Spleen (tissue), 11 donors: ENCODE measurements around the gene SOD1. TPM values are rescaled to one million over a fixed set of nuclear protein-coding genes. Genes with fewer than 3 reads are reported as not detected.
A peak's percentile ranks its signal among the peaks of the same experiment; 100 is the strongest.

Experiments
- DNase-seq: peaks from one replicate; pipeline ENCODE4 v3.0.0-alpha.2; 2020
- H3K27ac ChIP-seq, 8 donors: fragments of 200-600 bp; sonication (generic) in 7 of 8; 1 replicate in 4 of 8; 2 replicates in 4 of 8; pipeline versions ENCODE4 v1.5.0 to v1.8.0; 2016 to 2021; ENCODE audit warnings: inconsistent platforms in 4 of 8, mild to moderate bottlenecking in 4 of 8, moderate library complexity in 1 of 8
- H3K27me3 ChIP-seq, 7 donors: fragments of 200-600 bp; sonication (generic) in 6 of 7; replicated peaks in 1 of 7; 1 replicate in 4 of 7; 2 replicates in 3 of 7; pipeline versions ENCODE4 v1.5.0 to v1.8.0; 2016 to 2021; ENCODE audit warnings: inconsistent platforms in 3 of 7, mild to moderate bottlenecking in 1 of 7
- H3K36me3 ChIP-seq, 6 donors: fragments of 200-600 bp; sonication (generic) in 5 of 6; 1 replicate in 4 of 6; 2 replicates in 2 of 6; pipeline versions ENCODE4 v1.5.0 to v1.8.0; 2016 to 2021; ENCODE audit warnings: inconsistent platforms in 2 of 6
- H3K4me1 ChIP-seq, 6 donors: fragments of 200-600 bp; sonication (generic) in 5 of 6; 1 replicate in 3 of 6; 2 replicates in 3 of 6; pipeline versions ENCODE4 v1.5.0 to v1.8.0; 2016 to 2021; ENCODE audit warnings: inconsistent platforms in 3 of 6
- H3K4me3 ChIP-seq, 8 donors: fragments of 200-600 bp; sonication (generic) in 7 of 8; 1 replicate in 4 of 8; 2 replicates in 4 of 8; pipeline versions ENCODE4 v1.5.0 to v1.8.0; 2016 to 2021; ENCODE audit warnings: inconsistent platforms in 4 of 8, mild to moderate bottlenecking in 4 of 8, moderate library complexity in 2 of 8
- H3K9me3 ChIP-seq, 8 donors: fragments of 200-600 bp; sonication (generic) in 7 of 8; 1 replicate in 4 of 8; 2 replicates in 4 of 8; pipeline versions ENCODE4 v1.5.0 to v1.8.0; 2016 to 2021; ENCODE audit warnings: inconsistent platforms in 4 of 8
- POLR2A ChIP-seq, 3 donors: fragments of 450-650 bp; IDR thresholded peaks; one replicate each; pipeline ENCODE4 v1.5.1; 2017; ENCODE audit warnings: antibody characterized with exemption in 3 of 3, mild to moderate bottlenecking in 1 of 3
- POLR2AphosphoS5 ChIP-seq, 3 donors: sonication (generic); formaldehyde crosslinking; IDR thresholded peaks; one replicate each; pipeline ENCODE4 v1.5.1; 2017; ENCODE audit warnings: antibody characterized with exemption in 3 of 3
- whole genome bisulfite sequencing, 5 donors: extraction: QIAGEN DNeasy Blood & Tissue Kit in 3 of 5; methylation state at CpG; one replicate each; pipeline versions ENCODE4 v1.1.5 to v1.1.7; 2013 to 2018; 5-methylcytosine and 5-hydroxymethylcytosine counted together
- intact Hi-C: fragments of 100-400 bp; cut with DNase I; formaldehyde crosslinking; loops from one replicate; pipeline ENCODE4 v1.15.0; 2023; ENCODE audit warnings: low total_unique reads
- polyA plus RNA-seq, 3 donors: library from polyadenylated mRNA; stranded (reverse); fragments of 200-250 nt; gene quantifications; one replicate each; pipeline ENCODE4 v1.2.1, GENCODE V29; 2013
- total RNA-seq, 7 donors: library from RNA; depleted of rRNA in 3 of 7; stranded (reverse); fragments of >200 nt in 3 of 7; fragmentation: NEBNext Ultra II Directional in 4 of 7; extraction: Animal tissue kit (Norgen Biotek cat#: 25700) in 4 of 7; gene quantifications; one replicate each; pipeline versions ENCODE4 v1.1.0 to v1.2.1, GENCODE V29; 2016 to 2021
- TF ChIP-seq, protein P1 (sequence below), 11 experiments: fragments of 200-600 bp in 7 of 11; fragments of 450-650 bp in 4 of 11; sonication (generic) in 4 of 11; IDR thresholded peaks in 8 of 11; conservative IDR thresholded peaks in 3 of 11; 1 replicate in 7 of 11; 2 replicates in 4 of 11; pipeline versions ENCODE4 v1.4.0 to v1.8.0; 2016 to 2021; ENCODE audit warnings: antibody characterized with exemption in 11 of 11, inconsistent platforms in 4 of 11, mild to moderate bottlenecking in 1 of 11
- donor health status: healthy with polysubstance abuse.
- donor health status: DM: no; HTN: no; CAD: no; lungs with moderate emphysema.
- donor health status: DM: no; HTN: no; CAD: no.
- donor health status: Bipolar disorder and iron deficiency.
- donor health status: healthy.
- donor health status: DM: no; HTN: no; CAD: no.
- donor health status: DM: yes; HTN: yes; CAD: no.

Gene SOD1
- total and polyA plus RNA-seq, 10 donors = 81.9 to 255 (median 128) TPM

DNA sequence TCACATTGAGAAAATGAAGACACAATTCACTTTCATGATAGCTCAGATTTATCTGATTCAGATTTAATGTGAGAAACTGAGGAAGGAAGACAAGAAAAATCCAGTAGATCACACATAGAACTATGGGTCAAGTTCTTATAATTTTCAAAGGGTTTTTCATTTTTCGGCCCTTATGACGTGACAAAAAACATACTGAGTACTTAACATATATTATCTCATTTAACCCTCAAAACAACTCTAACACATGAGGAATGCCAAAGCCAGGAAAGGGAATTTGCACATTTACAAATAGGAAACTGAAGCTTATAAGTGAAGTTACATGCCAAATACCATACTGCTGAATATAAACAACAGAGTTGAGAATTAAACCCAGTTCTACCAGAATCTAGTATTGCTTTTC lies 27.6 kb downstream of the SOD1 start:
- 94 to 99% (median 98%) methylated on average over 2 of the region's 2 CpGs for WGBS, 5 donors

DNA sequence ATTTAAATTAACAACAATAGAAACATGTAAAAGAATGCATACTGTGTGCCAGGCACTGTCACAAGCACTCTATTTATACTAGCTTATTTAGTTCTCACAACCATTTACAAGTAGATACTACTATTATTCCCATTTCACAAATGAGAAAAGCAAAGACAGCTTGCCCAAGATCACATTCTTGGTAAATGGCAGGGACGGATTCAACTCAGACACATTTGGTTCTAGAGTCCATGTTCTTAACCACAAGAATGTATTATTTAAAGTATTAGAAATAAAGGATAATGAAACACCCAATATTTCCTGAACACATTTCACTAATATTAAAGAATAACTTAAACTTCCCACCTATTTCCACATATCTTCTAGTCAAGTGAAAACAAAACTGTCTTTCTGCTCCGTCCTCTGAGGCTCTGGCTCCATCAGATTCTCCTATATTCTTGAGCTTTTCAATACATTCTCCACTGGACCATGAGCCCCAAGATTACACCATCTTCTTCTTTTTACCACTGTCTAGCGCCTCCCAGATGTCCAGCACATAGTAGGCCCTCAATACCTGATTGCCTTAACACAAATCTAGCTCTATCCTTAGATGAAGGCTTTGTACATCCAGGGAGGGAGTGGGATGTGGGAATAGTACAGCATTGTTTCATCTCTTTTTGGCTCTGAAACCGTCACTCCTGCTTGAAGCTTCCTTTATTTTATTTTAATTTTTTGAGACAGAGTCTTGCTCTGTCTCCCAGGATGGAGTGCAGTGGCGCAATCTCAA lies 29.3 kb downstream of the SOD1 start:
- intact Hi-C loops = no loop called here
- 91 to 95% (median 93%) methylated on average over 5 of the region's 5 CpGs for WGBS, 5 donors

More for the DNA sequence above, 27.6 kb downstream of the SOD1 start:
- Histone ChIP-seq H3K9me3 (no peaks in the 10 kb centered on the region), H3K36me3 (peaks cover 0 to 100% (median 97%) of the 10 kb centered on the region in 6 donors), H3K4me1 (no peaks in the 10 kb centered on the region), H3K27ac (no peak overlapping the region), H3K27me3 (no peaks in the 10 kb centered on the region), H3K4me3 (no peak overlapping the region)
- TF ChIP-seq POLR2AphosphoS5 (IDR thresholded peaks at IDR 0.05) (no peak), POLR2A (IDR thresholded peaks at IDR 0.05) (no peak)
- TF ChIP-seq, protein P1, sequence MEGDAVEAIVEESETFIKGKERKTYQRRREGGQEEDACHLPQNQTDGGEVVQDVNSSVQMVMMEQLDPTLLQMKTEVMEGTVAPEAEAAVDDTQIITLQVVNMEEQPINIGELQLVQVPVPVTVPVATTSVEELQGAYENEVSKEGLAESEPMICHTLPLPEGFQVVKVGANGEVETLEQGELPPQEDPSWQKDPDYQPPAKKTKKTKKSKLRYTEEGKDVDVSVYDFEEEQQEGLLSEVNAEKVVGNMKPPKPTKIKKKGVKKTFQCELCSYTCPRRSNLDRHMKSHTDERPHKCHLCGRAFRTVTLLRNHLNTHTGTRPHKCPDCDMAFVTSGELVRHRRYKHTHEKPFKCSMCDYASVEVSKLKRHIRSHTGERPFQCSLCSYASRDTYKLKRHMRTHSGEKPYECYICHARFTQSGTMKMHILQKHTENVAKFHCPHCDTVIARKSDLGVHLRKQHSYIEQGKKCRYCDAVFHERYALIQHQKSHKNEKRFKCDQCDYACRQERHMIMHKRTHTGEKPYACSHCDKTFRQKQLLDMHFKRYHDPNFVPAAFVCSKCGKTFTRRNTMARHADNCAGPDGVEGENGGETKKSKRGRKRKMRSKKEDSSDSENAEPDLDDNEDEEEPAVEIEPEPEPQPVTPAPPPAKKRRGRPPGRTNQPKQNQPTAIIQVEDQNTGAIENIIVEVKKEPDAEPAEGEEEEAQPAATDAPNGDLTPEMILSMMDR (IDR thresholded peaks at IDR 0.05 in 8 of 11, conservative IDR thresholded peaks at IDR 0.05 in 3 of 11) = no peak
- intact Hi-C loops = no loop called here
- no peak for DNase-seq

DNA sequence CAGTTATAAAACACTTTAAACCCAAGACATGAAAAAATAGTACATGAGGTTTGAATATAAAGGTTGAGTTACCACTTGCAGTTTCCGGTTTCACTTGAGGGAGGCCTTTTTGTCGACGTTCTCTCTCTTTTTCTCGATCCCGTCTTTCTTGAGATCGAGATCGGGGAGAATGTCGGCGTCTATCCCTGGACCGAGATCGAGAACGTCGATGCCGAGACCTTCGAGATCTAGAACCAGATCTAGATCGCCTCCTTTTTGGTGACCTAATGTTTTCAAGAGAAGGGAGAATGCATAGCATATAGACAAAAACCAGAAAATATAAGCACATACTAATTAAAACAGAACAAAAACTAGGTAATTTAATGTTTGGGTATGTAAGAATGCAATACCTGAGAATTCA lies 33.7 kb downstream of the SOD1 start:
- H3K36me3 ChIP-seq = peaks cover 0 to 100% (median 86%) of the 10 kb centered on the region in 6 donors
- no peak overlapping the region for H3K27ac ChIP-seq
- 95 to 99% (median 97%) methylated on average over 16 of the region's 16 CpGs for WGBS, 5 donors
- no peaks in the 10 kb centered on the region for H3K4me1 ChIP-seq
- H3K4me3 ChIP-seq = no peak overlapping the region
- DNase-seq = no peak
- H3K9me3 ChIP-seq = no peaks in the 10 kb centered on the region
- H3K27me3 ChIP-seq = no peaks in the 10 kb centered on the region
- TF ChIP-seq POLR2AphosphoS5 (IDR thresholded peaks at IDR 0.05) (no peak), POLR2A (IDR thresholded peaks at IDR 0.05) (no peak)
- TF ChIP-seq, protein P1 (IDR thresholded peaks at IDR 0.05 in 8 of 11, conservative IDR thresholded peaks at IDR 0.05 in 3 of 11) = no peak
- intact Hi-C loops = no loop called here

More for the DNA sequence above, 29.3 kb downstream of the SOD1 start:
- Histone ChIP-seq H3K36me3 (peaks cover 0 to 100% (median 98%) of the 10 kb centered on the region in 6 donors), H3K4me3 (no peak overlapping the region), H3K4me1 (no peaks in the 10 kb centered on the region), H3K27ac (no peak overlapping the region), H3K9me3 (no peaks in the 10 kb centered on the region), H3K27me3 (no peaks in the 10 kb centered on the region)
- DNase-seq = no peak
- no peak for TF ChIP-seq POLR2AphosphoS5 (IDR thresholded peaks at IDR 0.05)
- TF ChIP-seq, protein P1 (IDR thresholded peaks at IDR 0.05 in 8 of 11, conservative IDR thresholded peaks at IDR 0.05 in 3 of 11) = no peak
- TF ChIP-seq POLR2A (IDR thresholded peaks at IDR 0.05) = no peak

DNA sequence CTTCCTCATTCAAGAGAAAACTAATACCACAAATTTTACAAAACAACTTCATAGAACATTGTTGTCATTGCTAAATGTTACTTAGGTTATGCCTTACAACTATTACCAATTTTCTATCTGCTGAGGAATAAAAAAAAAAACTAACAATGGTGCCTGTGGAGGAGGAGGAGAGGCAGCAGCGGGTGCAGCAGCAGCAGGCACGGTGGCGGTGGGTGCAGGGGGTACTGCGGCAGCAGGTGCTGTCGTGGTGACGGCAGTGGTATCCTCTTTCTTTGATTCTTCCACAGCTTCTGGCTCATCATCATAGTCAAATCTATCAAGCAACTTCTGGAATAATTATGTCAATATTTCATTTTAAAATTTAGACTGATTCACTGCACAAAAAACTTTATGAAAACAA lies 36.9 kb downstream of the SOD1 start:
- H3K36me3 ChIP-seq = peaks cover 1 to 100% (median 74%) of the 10 kb centered on the region in 6 donors
- no peaks in the 10 kb centered on the region for H3K27me3 ChIP-seq
- no peak for DNase-seq
- no peaks in the 10 kb centered on the region for H3K9me3 ChIP-seq
- H3K4me3 ChIP-seq = no peak overlapping the region
- TF ChIP-seq POLR2A (IDR thresholded peaks at IDR 0.05) (no peak), POLR2AphosphoS5 (IDR thresholded peaks at IDR 0.05) (peak in 2 of 3 donors; percentile 16 to 53)
- TF ChIP-seq, protein P1 (IDR thresholded peaks at IDR 0.05 in 8 of 11, conservative IDR thresholded peaks at IDR 0.05 in 3 of 11) = no peak
- no peaks in the 10 kb centered on the region for H3K4me1 ChIP-seq
- 91 to 96% (median 94%) methylated on average over 6 of the region's 6 CpGs for WGBS, 5 donors
- no peak overlapping the region for H3K27ac ChIP-seq
- intact Hi-C loops = no loop called here
